Liver (tissue), 3 donors: ENCODE data around the gene PYGB.

Experiments used
- EGR1 ChIP-seq, 2 donors: IDR thresholded peaks; 2 replicates each; pipeline ENCODE4 v1.6.1; 2016 to 2018; ENCODE audit warnings: antibody characterized with exemption in 2 of 2, low read depth in 2 of 2
- TAF1 ChIP-seq: conservative IDR thresholded peaks from 2 replicates; pipeline ENCODE4 v1.6.1; 2016; ENCODE audit warnings: antibody characterized with exemption, mild to moderate bottlenecking
- TF ChIP-seq, protein P1 (sequence below): fragments of 150-350 bp; IDR thresholded peaks from 2 replicates; pipeline ENCODE4 v1.5.1; 2017; ENCODE audit warnings: improper control_type of control experiment, low read depth, low read length; ENCODE audit not compliant: missing input control
- donor health status: healthy.
- donor health status: healthy.

DNA sequence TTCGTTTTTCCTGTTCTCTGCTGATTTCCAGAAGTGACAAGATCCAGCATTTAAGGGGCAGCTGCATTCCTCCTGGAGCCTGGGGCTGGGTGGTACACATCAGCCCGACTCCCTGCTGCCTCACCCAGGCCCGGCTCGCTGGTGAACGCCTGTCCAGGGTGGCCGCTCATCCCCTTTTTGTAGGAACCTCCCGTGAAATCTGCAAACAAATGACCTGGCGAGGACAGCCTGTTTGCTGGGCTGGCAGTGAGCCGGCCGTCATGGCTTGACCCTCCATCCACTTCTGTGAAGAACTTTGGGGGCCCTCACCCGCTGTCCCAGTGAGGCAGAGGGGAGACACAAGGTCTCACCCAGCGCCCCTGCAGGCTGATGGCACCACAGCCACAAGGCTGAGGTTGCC lies 39.0 kb downstream of the PYGB start:
- TF ChIP-seq TAF1 (no peak), EGR1 (IDR thresholded peaks at IDR 0.05; ENCODE audit: low read depth in 2 of 2) (no peak)
- TF ChIP-seq, protein P1, sequence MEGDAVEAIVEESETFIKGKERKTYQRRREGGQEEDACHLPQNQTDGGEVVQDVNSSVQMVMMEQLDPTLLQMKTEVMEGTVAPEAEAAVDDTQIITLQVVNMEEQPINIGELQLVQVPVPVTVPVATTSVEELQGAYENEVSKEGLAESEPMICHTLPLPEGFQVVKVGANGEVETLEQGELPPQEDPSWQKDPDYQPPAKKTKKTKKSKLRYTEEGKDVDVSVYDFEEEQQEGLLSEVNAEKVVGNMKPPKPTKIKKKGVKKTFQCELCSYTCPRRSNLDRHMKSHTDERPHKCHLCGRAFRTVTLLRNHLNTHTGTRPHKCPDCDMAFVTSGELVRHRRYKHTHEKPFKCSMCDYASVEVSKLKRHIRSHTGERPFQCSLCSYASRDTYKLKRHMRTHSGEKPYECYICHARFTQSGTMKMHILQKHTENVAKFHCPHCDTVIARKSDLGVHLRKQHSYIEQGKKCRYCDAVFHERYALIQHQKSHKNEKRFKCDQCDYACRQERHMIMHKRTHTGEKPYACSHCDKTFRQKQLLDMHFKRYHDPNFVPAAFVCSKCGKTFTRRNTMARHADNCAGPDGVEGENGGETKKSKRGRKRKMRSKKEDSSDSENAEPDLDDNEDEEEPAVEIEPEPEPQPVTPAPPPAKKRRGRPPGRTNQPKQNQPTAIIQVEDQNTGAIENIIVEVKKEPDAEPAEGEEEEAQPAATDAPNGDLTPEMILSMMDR: no peak
